Fibroblast of upper back skin (primary cell): ENCODE measurements around the gene PRKG1.
"Not testable (repeated sequence)": the region's sequence is repeated elsewhere in the genome, so short reads cannot be mapped to it uniquely, and the experiment has no call there.

Source experiments
- DNase-seq: peaks from one replicate; pipeline ENCODE4 v3.0.0-alpha.2; 2013

PRKG1 gene

DNA sequence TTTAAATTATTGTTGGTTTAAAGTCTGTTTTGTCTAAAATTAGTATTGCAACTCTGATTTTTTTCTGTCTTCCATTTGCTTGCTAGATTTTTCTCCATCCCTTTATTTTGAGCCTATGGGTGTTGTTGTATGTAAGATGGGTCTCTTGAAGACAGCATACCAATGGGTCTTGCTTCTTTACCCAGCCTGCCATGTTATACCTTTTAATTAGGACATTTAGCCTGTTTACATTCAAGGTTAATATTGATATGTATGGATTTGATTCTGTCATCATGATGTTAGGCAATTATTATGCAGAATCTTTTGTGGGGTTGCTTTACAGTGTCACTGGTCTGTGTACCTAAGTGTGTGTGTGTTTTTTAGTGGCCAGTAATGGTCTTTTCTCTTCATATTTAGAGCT, 906.5 kb downstream of the PRKG1 start:
- no peak for DNase-seq

- DNase-seq, result no peak
These were observed 907.4 kb downstream of the PRKG1 start for GRCh38 chr10:51981731-51982130.

- DNase-seq, result no peak
These were observed 909.2 kb downstream of the PRKG1 start for GRCh38 chr10:51983481-51983880.

DNA sequence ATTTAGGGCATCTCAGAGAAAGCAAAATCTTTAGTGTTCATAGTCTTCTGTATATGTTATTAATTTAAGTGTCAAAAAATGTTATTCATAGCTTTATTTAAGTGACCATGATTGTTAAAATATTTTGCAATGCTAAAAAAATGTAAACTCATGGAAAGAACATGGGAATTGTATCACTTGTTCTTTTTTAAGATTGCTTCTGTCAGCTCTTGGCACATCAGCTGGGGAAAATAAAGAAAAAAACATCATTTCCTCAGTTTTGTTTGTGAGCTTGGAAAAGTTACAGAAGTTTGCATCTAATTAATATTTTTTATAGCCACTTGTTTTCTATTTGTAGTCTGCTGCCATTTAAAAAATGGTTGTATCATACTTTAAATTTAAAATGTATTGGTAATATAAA, 911.0 kb downstream of the PRKG1 start:
- no peak for DNase-seq

GRCh38 chr10:51986516-51986915, 912.2 kb downstream of the PRKG1 start:
- DNase-seq, result no peak

- no peak for DNase-seq
These were observed 919.2 kb downstream of the PRKG1 start for GRCh38 chr10:51993475-51993874.

GRCh38 chr10:51999096-51999495, 924.8 kb downstream of the PRKG1 start:
- DNase-seq, result no peak

DNA sequence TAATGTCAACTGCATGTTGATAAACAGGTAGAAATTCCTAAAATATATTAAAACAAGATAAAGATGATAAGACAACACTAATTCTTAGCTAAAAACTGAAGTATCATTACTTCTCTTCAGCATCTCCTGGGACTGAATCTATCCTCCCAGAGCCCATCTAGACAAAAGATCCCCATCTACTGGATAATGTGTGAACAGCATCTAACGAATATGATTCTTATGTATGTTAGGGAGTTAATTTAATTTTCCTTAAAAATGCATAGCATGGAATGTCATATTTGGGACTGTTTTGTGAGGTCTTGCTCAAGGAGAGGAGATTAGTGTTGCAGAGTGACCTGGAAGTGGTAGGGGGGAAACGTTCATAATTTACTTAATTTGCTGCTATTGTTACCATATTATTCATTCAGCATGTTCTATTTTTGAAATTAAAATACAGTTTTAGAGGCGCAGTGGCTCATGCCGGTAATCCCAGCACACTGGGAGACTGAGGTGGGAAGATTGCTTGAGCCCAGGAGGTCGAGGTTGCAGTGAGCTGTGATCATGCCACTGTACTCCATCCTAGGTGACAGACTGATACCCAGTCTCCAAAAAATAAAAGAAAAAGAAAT, 930.2 kb downstream of the PRKG1 start:
- peak; percentile 63 for DNase-seq

- DNase-seq, result no peak
These were observed 932.8 kb downstream of the PRKG1 start for GRCh38 chr10:52007091-52007490.

- DNase-seq, result peak; percentile 75
These were observed 936.8 kb downstream of the PRKG1 start for GRCh38 chr10:52011118-52011517.

- no peak for DNase-seq
These were observed 944.8 kb downstream of the PRKG1 start for GRCh38 chr10:52019077-52019555.

- no peak for DNase-seq
These were observed 945.4 kb downstream of the PRKG1 start for GRCh38 chr10:52019656-52020055.

- DNase-seq, result no peak
These were observed 945.9 kb downstream of the PRKG1 start for GRCh38 chr10:52020173-52020572.

DNA sequence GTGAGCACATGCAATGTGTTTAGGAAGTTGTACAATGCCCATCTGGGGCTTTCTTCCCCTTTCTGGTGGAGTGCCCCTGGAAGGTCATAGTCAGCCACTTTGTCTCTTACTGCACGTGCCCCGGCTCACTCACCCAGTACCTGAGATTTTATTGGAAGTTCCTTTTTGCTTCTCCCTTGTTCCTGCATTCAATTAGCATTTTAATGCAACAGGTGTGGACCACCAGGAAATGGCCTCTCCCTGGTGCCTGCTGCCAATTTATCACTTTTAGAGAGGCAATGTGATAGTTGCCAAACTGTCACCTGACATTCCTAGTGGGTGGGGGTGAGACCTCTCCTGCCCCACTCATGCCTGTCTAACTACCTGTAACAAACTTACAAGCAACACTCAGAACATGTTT, 946.4 kb downstream of the PRKG1 start:
- no peak for DNase-seq

- peak; percentile 48 for DNase-seq
These were observed 952.9 kb downstream of the PRKG1 start for GRCh38 chr10:52027055-52027705.

DNA sequence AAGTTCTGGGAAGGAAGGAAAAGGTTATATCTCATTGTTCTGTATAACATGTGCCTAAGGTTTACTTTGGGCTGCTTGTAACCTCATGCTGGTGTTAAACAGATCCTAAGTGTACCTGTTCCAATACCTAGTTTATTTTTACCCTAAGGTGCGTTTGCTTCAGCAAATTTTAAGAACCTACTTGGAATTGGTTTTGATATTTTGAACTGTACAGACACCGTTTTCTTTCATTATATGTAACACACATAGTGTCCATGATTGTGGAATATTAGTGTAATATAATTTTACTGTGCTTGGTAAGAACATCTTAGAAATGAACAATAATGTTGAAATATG, 954.2 kb downstream of the PRKG1 start:
- no peak for DNase-seq

DNA sequence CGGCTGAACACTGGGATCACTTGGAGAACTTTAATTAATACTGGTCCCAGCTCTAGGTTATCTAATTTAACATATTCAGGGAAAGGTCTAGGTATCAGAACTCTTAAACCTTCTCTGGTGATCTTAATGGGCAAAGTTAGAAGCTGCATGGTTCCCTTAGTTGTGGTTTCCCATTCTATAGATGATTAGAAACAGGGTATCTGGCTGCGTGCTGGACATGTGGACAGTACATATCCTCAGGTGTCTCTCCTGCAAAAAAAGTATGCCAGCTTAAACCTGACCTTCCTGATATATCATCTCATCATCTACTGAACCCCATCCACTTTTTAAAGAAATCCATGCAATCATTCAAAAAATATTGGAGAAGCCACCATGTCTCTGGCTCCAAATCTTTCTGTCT, 955.3 kb downstream of the PRKG1 start:
- DNase-seq, result no peak

- DNase-seq, result no peak
These were observed 955.9 kb downstream of the PRKG1 start for GRCh38 chr10:52030051-52030790.

GRCh38 chr10:52030975-52031374, 956.7 kb downstream of the PRKG1 start:
- DNase-seq, result no peak

DNA sequence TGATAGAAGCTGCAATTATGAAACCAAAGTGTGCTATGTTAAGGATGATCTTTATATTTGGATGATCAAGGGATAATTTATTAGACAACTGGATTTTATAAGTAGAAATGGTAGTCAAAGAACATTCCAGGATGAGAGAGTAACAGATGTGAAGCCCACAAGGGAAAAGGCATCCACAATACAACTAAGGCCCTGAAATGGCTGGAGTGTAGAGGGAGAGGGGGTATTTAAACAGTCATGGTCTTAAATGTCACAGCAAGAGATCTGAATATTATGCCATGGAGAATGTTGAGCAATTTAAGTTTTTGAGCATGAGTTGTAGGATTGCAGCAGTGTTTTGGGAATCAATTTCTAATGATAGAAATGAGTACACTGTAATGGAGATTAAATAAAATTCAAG, 957.5 kb downstream of the PRKG1 start:
- peak; percentile 25 for DNase-seq

GRCh38 chr10:52032681-52033629, 958.7 kb downstream of the PRKG1 start:
- no peak for DNase-seq

GRCh38 chr10:52039002-52039793, 964.9 kb downstream of the PRKG1 start:
- not testable (repeated sequence) for DNase-seq
